ENCODE results near the gene DTNB.

The DTNB gene

GRCh38 chr2:25664965-25665307 is 8.4 kb downstream of the DTNB start:
- TF ChIP-seq, protein P1, sequence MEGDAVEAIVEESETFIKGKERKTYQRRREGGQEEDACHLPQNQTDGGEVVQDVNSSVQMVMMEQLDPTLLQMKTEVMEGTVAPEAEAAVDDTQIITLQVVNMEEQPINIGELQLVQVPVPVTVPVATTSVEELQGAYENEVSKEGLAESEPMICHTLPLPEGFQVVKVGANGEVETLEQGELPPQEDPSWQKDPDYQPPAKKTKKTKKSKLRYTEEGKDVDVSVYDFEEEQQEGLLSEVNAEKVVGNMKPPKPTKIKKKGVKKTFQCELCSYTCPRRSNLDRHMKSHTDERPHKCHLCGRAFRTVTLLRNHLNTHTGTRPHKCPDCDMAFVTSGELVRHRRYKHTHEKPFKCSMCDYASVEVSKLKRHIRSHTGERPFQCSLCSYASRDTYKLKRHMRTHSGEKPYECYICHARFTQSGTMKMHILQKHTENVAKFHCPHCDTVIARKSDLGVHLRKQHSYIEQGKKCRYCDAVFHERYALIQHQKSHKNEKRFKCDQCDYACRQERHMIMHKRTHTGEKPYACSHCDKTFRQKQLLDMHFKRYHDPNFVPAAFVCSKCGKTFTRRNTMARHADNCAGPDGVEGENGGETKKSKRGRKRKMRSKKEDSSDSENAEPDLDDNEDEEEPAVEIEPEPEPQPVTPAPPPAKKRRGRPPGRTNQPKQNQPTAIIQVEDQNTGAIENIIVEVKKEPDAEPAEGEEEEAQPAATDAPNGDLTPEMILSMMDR (IDR thresholded peaks at IDR 0.05; ENCODE audit: insufficient read depth, low read length, missing control alignments) = no peak
- H3K4me3 ChIP-seq (ENCODE audit: low read depth, low read length) = no peak overlapping the region
- POLR2A ChIA-PET = no interaction called here
- CTCF ChIA-PET = interaction anchor here (0.8 to 8.8 kb wide), 37 partner anchors 9 to 689 kb away, joined by 3 to 262 read pairs (median 6); partner anchors contain the start of gene DTNB
- DNase-seq (ENCODE audit: low read depth, low spot score) = no peak

DNA sequence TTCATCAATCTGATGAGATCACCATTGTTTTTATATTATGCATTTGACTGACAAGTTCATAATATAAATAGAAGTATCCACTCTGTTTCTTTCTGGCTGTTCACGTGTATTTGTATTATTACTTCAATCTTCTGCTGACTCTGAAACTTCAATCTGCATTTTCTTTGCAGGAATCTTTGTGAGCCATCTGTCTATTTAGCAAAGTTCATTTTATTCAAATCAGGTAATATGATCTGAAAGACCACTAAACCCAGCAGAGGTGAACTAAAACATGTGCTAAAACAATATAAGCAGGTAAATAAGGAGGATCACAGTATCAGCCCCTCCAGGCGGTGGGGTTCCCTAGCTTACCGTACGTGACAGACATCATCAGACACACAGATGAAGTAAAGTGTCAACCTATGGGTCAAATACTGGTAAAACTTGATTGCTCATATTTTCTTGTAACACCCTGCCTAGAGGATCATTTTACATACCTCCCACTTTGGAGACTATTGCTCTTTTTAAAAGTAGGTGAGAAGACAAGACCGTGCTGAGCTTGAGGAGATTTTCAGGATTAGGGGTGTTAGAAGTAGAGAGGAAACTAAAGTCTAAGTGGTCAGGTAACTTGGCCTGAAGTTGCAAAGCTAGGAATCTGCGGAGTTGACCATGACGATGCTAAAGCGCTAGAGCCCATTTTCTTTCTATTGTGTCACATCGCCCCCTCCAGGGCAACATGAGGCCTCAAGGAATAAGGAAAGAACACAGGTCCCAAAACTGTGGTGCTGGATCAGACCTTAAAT is 9.0 kb downstream of the DTNB start:
- ChIA-PET CTCF (interaction anchor here (0.8 to 8.8 kb wide), 39 partner anchors 8 to 689 kb away, joined by 3 to 262 read pairs (median 6); partner anchors contain the start of gene DTNB), POLR2A (no interaction called here)
- DNase-seq (ENCODE audit: low read depth, low spot score) = no peak
- TF ChIP-seq, protein P1 (IDR thresholded peaks at IDR 0.05; ENCODE audit: insufficient read depth, low read length, missing control alignments) = peak; percentile 77
- H3K4me3 ChIP-seq (ENCODE audit: low read depth, low read length) = no peak overlapping the region

DNA sequence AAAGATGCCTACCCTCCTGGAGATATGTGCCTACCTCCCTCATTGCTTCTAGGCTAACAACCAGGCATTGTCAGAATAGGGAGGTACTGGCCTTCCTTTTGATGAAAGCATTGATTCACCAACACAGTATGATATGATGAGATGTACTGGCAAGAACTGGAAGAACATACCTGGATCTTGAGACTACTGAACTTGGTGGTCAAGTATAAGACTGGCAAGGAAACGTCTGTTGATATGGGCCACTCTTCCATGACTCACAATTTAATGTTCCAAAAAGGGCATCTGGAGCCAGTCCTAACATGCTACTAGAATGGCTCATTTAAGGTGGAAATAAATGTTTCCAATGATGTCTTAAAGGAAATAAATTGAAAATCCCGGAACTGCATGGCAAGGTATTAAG is 18.1 kb downstream of the DTNB start:
- CTCF ChIA-PET = interaction anchor here (1.6 to 1.7 kb wide), 2 partner anchors 9 to 12 kb away, joined by 5 to 7 read pairs; no protein-coding TSS in a partner anchor
- H3K4me3 ChIP-seq (ENCODE audit: low read depth, low read length) = no peak overlapping the region

DNA sequence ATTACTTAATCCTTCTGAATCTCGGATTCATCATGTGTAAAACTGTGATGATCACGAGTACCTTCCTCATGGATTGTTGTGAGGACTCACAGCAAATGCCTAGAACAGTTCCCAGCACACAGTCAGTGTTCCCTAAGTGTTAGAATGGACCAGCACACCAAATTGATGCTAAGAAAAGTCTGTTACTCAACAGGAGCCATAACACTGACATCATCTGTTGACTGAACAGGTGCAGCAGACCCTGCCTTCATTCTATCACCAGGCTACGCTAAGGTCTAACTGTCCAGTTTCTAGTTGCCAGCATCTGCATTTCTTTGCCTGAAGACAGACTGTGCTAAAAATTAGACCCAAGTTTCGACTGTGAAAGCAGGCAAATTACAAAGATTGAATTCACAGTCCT is 18.6 kb downstream of the DTNB start:
- no peak overlapping the region for H3K4me3 ChIP-seq (ENCODE audit: low read depth, low read length)
- CTCF ChIA-PET = interaction anchor here (3.5 to 4.5 kb wide), 2 partner anchors 11 to 48 kb away, joined by 17 to 32 read pairs; no protein-coding TSS in a partner anchor
- DNase-seq (ENCODE audit: low read depth, low spot score) = no peak
- TF ChIP-seq, protein P1 (IDR thresholded peaks at IDR 0.05; ENCODE audit: insufficient read depth, low read length, missing control alignments) = no peak
- POLR2A ChIA-PET = no interaction called here

More for the DNA sequence above, 18.1 kb downstream of the DTNB start:
- no peak for DNase-seq (ENCODE audit: low read depth, low spot score)
- TF ChIP-seq, protein P1 (IDR thresholded peaks at IDR 0.05; ENCODE audit: insufficient read depth, low read length, missing control alignments) = no peak
- POLR2A ChIA-PET = no interaction called here

GRCh38 chr2:25651782-25652455 is 21.5 kb downstream of the DTNB start:
- ChIA-PET POLR2A (no interaction called here), CTCF (interaction anchor here (1.0 to 4.5 kb wide), 3 partner anchors 13 to 157 kb away, joined by 4 to 32 read pairs (median 17); no protein-coding TSS in a partner anchor)
- no peak for DNase-seq (ENCODE audit: low read depth, low spot score)
- TF ChIP-seq, protein P1 (IDR thresholded peaks at IDR 0.05; ENCODE audit: insufficient read depth, low read length, missing control alignments) = no peak
- no peak overlapping the region for H3K4me3 ChIP-seq (ENCODE audit: low read depth, low read length)

DNA sequence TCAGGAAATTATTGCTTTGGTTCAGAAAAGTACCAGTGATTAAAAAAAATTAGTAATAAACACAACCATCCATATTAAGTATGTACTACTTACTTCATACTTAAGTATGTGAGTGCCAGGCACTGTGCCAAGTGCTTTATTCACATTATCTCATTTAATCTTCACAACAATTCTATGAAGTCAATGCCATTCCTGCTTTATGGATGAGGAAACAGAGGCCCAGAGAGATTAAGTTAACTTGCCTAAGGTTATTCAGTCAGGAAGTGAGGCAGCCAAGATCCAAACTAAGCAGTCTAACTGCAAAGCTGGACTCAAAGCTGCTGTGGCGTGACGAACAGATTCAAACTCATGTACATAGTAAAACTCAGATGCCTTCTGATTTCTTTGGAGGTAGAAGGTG is 22.3 kb downstream of the DTNB start:
- POLR2A ChIA-PET = no interaction called here
- H3K4me3 ChIP-seq (ENCODE audit: low read depth, low read length) = no peak overlapping the region
- TF ChIP-seq, protein P1 (IDR thresholded peaks at IDR 0.05; ENCODE audit: insufficient read depth, low read length, missing control alignments) = no peak
- DNase-seq (ENCODE audit: low read depth, low spot score) = peak; percentile 4
- CTCF ChIA-PET = interaction anchor here (3.5 to 4.5 kb wide), 2 partner anchors 14 to 44 kb away, joined by 17 to 32 read pairs; no protein-coding TSS in a partner anchor

All from AG04449 (cell line).